GM19025 (cell line): ENCODE results near the gene IGFLR1.

Experiments
- ATAC-seq: cut with Tn5 transposase; IDR thresholded peaks from one replicate; pipeline ENCODE4 v1.9.1; 2021; ENCODE audit warnings: mild to moderate bottlenecking, low read depth, moderate library complexity; ENCODE audit not compliant: unreplicated experiment

The IGFLR1 gene

GRCh38 chr19:35742121-35742724 is at the start of gene IGFLR1:
Gene IGFLR1, minus strand, starts transcription at chr19:35742452. Its CDS starts 1,272 bp downstream, at chr19:35741180.
- ATAC-seq, result no peak

GRCh38 chr19:35791814-35792279 is 49.6 kb upstream of the IGFLR1 start:
- no peak for ATAC-seq

- ATAC-seq, result no peak
Measured at GRCh38 chr19:35790981-35791813, 48.9 kb upstream of the IGFLR1 start.

GRCh38 chr19:35789978-35790944 is 48.0 kb upstream of the IGFLR1 start:
- ATAC-seq, result no peak

- ATAC-seq, result no peak
Measured at GRCh38 chr19:35789195-35789977, 47.1 kb upstream of the IGFLR1 start.

- ATAC-seq, result no peak
Measured at GRCh38 chr19:35788205-35788960, 46.1 kb upstream of the IGFLR1 start.

GRCh38 chr19:35787227-35787799 is 45.1 kb upstream of the IGFLR1 start:
- ATAC-seq, result no peak

GRCh38 chr19:35786299-35787160 is 44.3 kb upstream of the IGFLR1 start:
- ATAC-seq, result no peak

GRCh38 chr19:35785339-35785627 is 43.0 kb upstream of the IGFLR1 start:
- no peak for ATAC-seq

- ATAC-seq, result no peak
Measured at GRCh38 chr19:35784503-35785338, 42.5 kb upstream of the IGFLR1 start.

GRCh38 chr19:35783469-35784434 is 41.5 kb upstream of the IGFLR1 start:
- ATAC-seq, result no peak

GRCh38 chr19:35782589-35782988 is 40.3 kb upstream of the IGFLR1 start:
- ATAC-seq, result no peak

GRCh38 chr19:35781650-35782049 is 39.4 kb upstream of the IGFLR1 start:
- no peak for ATAC-seq

- no peak for ATAC-seq
Measured at GRCh38 chr19:35780717-35781116, 38.5 kb upstream of the IGFLR1 start.

GRCh38 chr19:35780058-35780457 is 37.8 kb upstream of the IGFLR1 start:
- ATAC-seq, result no peak

GRCh38 chr19:35779033-35779432 is 36.8 kb upstream of the IGFLR1 start:
- no peak for ATAC-seq
